PC-3 (cell line): ENCODE data around the gene DPH6. TPM values are rescaled to one million over a fixed set of nuclear protein-coding genes. Genes with fewer than 3 reads are reported as not detected.
"Not testable (repeated sequence)": the region's sequence is repeated elsewhere in the genome, so short reads cannot be mapped to it uniquely, and the experiment has no call there.

ENCODE experiments used
- ATAC-seq: fragments of 200-7000 bp; cut with Tn5 transposase; 2 replicates; pipeline ENCODE4 v1.9.1; 2020; ENCODE audit warnings: mild to moderate bottlenecking, moderate library complexity
- BruUV-seq: library from RNA; stranded (reverse); fragments of 400-500 nt; replicated peaks from 2 replicates; lab custom pipeline; 2021; lab: Mats Ljungman, UMichigan
- CTCF ChIA-PET: fragments of 300-600 bp; sonication (Branson Sonifier 250); formaldehyde crosslinking; loops from one replicate; lab custom pipeline; 2022; ENCODE audit warnings: antibody characterized with exemption; lab: Charles Lee
- POLR2A ChIA-PET: fragments of 300-600 bp; sonication (Branson Sonifier 250); formaldehyde crosslinking; loops from one replicate; lab custom pipeline; 2022; ENCODE audit warnings: antibody characterized with exemption; ENCODE audit not compliant: unreplicated experiment; lab: Charles Lee
- DNase-seq: peaks from one replicate; pipeline ENCODE4 v3.0.0-alpha.2; 2015
- H2AFZ ChIP-seq: fragments of 300-600 bp; sonication (generic); 2 replicates; pipeline ENCODE4 v1.6.0; 2016; ENCODE audit warnings: antibody characterized with exemption, low read length
- H3F3A ChIP-seq: fragments of 300-600 bp; sonication (generic); one replicate; pipeline ENCODE4 v1.6.0; 2017; ENCODE audit warnings: antibody characterized with exemption, low read length, control low read depth, mild to moderate bottlenecking; ENCODE audit not compliant: unreplicated experiment
- H3K27ac ChIP-seq: fragments of 300-600 bp; sonication (generic); 2 replicates; pipeline ENCODE4 v1.5.1; 2016; ENCODE audit warnings: mild to moderate bottlenecking, low read length
- H3K27me3 ChIP-seq: fragments of 300-600 bp; sonication (generic); 2 replicates; pipeline ENCODE4 v1.6.1; 2016; ENCODE audit warnings: low read length, mixed read lengths
- H3K36me3 ChIP-seq: fragments of 300-600 bp; sonication (generic); 2 replicates; pipeline ENCODE4 v1.6.1; 2016; ENCODE audit warnings: low read depth, mixed run types, low read length, mixed read lengths
- H3K4me1 ChIP-seq: fragments of 300-600 bp; sonication (generic); 2 replicates; pipeline ENCODE4 v1.5.1; 2016; ENCODE audit warnings: low read length; ENCODE audit not compliant: insufficient read depth
- H3K4me2 ChIP-seq: fragments of 300-600 bp; sonication (generic); 2 replicates; pipeline ENCODE4 v1.6.0; 2016; ENCODE audit warnings: low read length
- H3K4me3 ChIP-seq: fragments of 300-600 bp; sonication (generic); 2 replicates; pipeline ENCODE4 v1.5.1; 2016; ENCODE audit warnings: mild to moderate bottlenecking, low read length, mixed read lengths
- H3K79me2 ChIP-seq: fragments of 300-600 bp; sonication (generic); 2 replicates; pipeline ENCODE4 v1.6.1; 2017; ENCODE audit warnings: low read length, mixed read lengths
- H3K9ac ChIP-seq: fragments of 300-600 bp; sonication (generic); 2 replicates; pipeline ENCODE4 v1.6.0; 2016; ENCODE audit warnings: mild to moderate bottlenecking, low read length
- H3K9me2 ChIP-seq: fragments of 300-600 bp; sonication (generic); replicated peaks from 2 replicates; pipeline ENCODE4 v1.6.1; 2016; ENCODE audit warnings: mixed run types, low read length, mixed read lengths
- H3K9me3 ChIP-seq: fragments of 300-600 bp; sonication (generic); 2 replicates; pipeline ENCODE4 v1.6.1; 2016; ENCODE audit warnings: low read length, mixed read lengths
- H4K20me1 ChIP-seq: fragments of 300-600 bp; sonication (generic); 2 replicates; pipeline ENCODE4 v1.6.1; 2016; ENCODE audit warnings: low read length, mixed read lengths
- CTCF ChIP-seq: fragments of 300-600 bp; sonication (generic); conservative IDR thresholded peaks from 2 replicates; pipeline ENCODE4 v1.5.1; 2017; ENCODE audit warnings: antibody characterized with exemption, low read depth, mild to moderate bottlenecking, low read length
- EZH2 ChIP-seq: fragments of 300-600 bp; sonication (generic); IDR thresholded peaks from one replicate; pipeline ENCODE4 v1.6.1; 2017; ENCODE audit warnings: antibody characterized with exemption, mild to moderate bottlenecking, low read length; ENCODE audit not compliant: unreplicated experiment
- EZH2phosphoT487 ChIP-seq: fragments of 300-600 bp; sonication (generic); IDR thresholded peaks from 2 replicates; pipeline ENCODE4 v1.6.1; 2018; ENCODE audit warnings: mild to moderate bottlenecking, antibody characterized with exemption, low read length, borderline replicate concordance
- intact Hi-C: fragments of 100-400 bp; cut with micrococcal nuclease; formaldehyde crosslinking; loops from 2 replicates; pipeline ENCODE4 v1.9.0; 2023
- total RNA-seq: library from RNA; depleted of rRNA; stranded (reverse); fragments of >200 nt; gene quantifications from 2 replicates; pipeline ENCODE4 v1.2.3, GENCODE V29; 2014

The DPH6 gene
- total RNA-seq, 1 experiment from 2014 or later = 6.9 TPM

GRCh38 chr15:35393398-35393797, 152.6 kb downstream of the DPH6 start:
- TF ChIP-seq CTCF (no peak), EZH2 (no peak), EZH2phosphoT487 (no peak)
- no peaks in the 10 kb centered on the region for H3K4me1 ChIP-seq
- no peaks in the 10 kb centered on the region for H3K79me2 ChIP-seq
- H3K27ac ChIP-seq = no peak overlapping the region
- H3K27me3 ChIP-seq = no peaks in the 10 kb centered on the region
- H2AFZ ChIP-seq = no peak overlapping the region
- POLR2A ChIA-PET = no interaction called here
- ATAC-seq = no peak; the same call in 1 of the 2 replicates
- no TSS peak for BruUV-seq
- no peak overlapping the region for H3K4me3 ChIP-seq
- no peak for DNase-seq
- H3K9me3 ChIP-seq = no peaks in the 10 kb centered on the region
- no peak overlapping the region for H3K9ac ChIP-seq
- H3K4me2 ChIP-seq = no peak overlapping the region
- intact Hi-C loops = no loop called here
- H4K20me1 ChIP-seq = no peaks in the 10 kb centered on the region
- no peaks in the 10 kb centered on the region for H3K9me2 ChIP-seq
- no peaks in the 10 kb centered on the region for H3F3A ChIP-seq
- no peaks in the 10 kb centered on the region for H3K36me3 ChIP-seq
- CTCF ChIA-PET = no interaction called here

GRCh38 chr15:35391408-35391984, 154.5 kb downstream of the DPH6 start:
- H3K9me2 ChIP-seq, H3K79me2 ChIP-seq, H2AFZ ChIP-seq, H3K4me2 ChIP-seq, DNase-seq, H3F3A ChIP-seq, H3K4me1 ChIP-seq, H3K9ac ChIP-seq, intact Hi-C loops, CTCF ChIA-PET, ATAC-seq, H4K20me1 ChIP-seq, H3K27me3 ChIP-seq, POLR2A ChIA-PET, H3K27ac ChIP-seq, H3K4me3 ChIP-seq, H3K9me3 ChIP-seq, H3K36me3 ChIP-seq, BruUV-seq: not testable (repeated sequence)

GRCh38 chr15:35383506-35383905, 162.5 kb downstream of the DPH6 start:
- ChIA-PET POLR2A (no interaction called here), CTCF (no interaction called here)
- no peaks in the 10 kb centered on the region for H4K20me1 ChIP-seq
- no peak overlapping the region for H2AFZ ChIP-seq
- peak; percentile 3 for DNase-seq
- H3K27me3 ChIP-seq = no peaks in the 10 kb centered on the region
- intact Hi-C loops = no loop called here
- H3K27ac ChIP-seq = no peak overlapping the region
- no peaks in the 10 kb centered on the region for H3K9me3 ChIP-seq
- H3K9ac ChIP-seq = no peak overlapping the region
- TF ChIP-seq CTCF (no peak), EZH2phosphoT487 (no peak), EZH2 (no peak)
- H3K4me2 ChIP-seq = no peak overlapping the region
- no TSS peak for BruUV-seq
- H3K9me2 ChIP-seq = no peaks in the 10 kb centered on the region
- H3F3A ChIP-seq = no peaks in the 10 kb centered on the region
- no peaks in the 10 kb centered on the region for H3K4me1 ChIP-seq
- H3K79me2 ChIP-seq = no peaks in the 10 kb centered on the region
- H3K4me3 ChIP-seq = no peak overlapping the region
- ATAC-seq = no peak
- no peaks in the 10 kb centered on the region for H3K36me3 ChIP-seq
